Raji (cell line): ENCODE results near the gene RBM34.

ENCODE experiments used
- POLR2A ChIP-seq: IDR thresholded peaks from 2 replicates; pipeline ENCODE4 v1.6.1; 2011; ENCODE audit warnings: low read depth, low read length, control low read depth; ENCODE audit not compliant: insufficient read depth

RBM34 gene

GRCh38 chr1:235160383-235160956, 580 bp downstream of the RBM34 start:
- no peak for TF ChIP-seq POLR2A

GRCh38 chr1:235158680-235159079, 2.4 kb downstream of the RBM34 start:
- no peak for TF ChIP-seq POLR2A

GRCh38 chr1:235157150-235157549, 3.9 kb downstream of the RBM34 start:
- no peak for TF ChIP-seq POLR2A

GRCh38 chr1:235156740-235157139, 4.3 kb downstream of the RBM34 start:
- no peak for TF ChIP-seq POLR2A

- no peak for TF ChIP-seq POLR2A
Measured at GRCh38 chr1:235156265-235156664, 4.8 kb downstream of the RBM34 start.

GRCh38 chr1:235152235-235152634, 8.8 kb downstream of the RBM34 start:
- TF ChIP-seq POLR2A = no peak

- TF ChIP-seq POLR2A = no peak
Measured at GRCh38 chr1:235151033-235151432, 10.0 kb downstream of the RBM34 start.

- TF ChIP-seq POLR2A = no peak
Measured at GRCh38 chr1:235149824-235150223, 11.2 kb downstream of the RBM34 start.

- TF ChIP-seq POLR2A = no peak
Measured at GRCh38 chr1:235147269-235147668, 13.8 kb downstream of the RBM34 start.

GRCh38 chr1:235145639-235146038, 15.4 kb downstream of the RBM34 start:
- TF ChIP-seq POLR2A = no peak

- TF ChIP-seq POLR2A = no peak
Measured at GRCh38 chr1:235142991-235143390, 18.1 kb downstream of the RBM34 start.

- TF ChIP-seq POLR2A = no peak
Measured at GRCh38 chr1:235139315-235139714, 21.7 kb downstream of the RBM34 start.

GRCh38 chr1:235138821-235139220, 22.2 kb downstream of the RBM34 start:
- TF ChIP-seq POLR2A = no peak

GRCh38 chr1:235136111-235136510, 24.9 kb downstream of the RBM34 start:
- no peak for TF ChIP-seq POLR2A

- TF ChIP-seq POLR2A = no peak
Measured at GRCh38 chr1:235134171-235134570, 26.9 kb downstream of the RBM34 start.

GRCh38 chr1:235133086-235133485, 28.0 kb downstream of the RBM34 start:
- no peak for TF ChIP-seq POLR2A

- TF ChIP-seq POLR2A = no peak
Measured at GRCh38 chr1:235131961-235132360, 29.1 kb downstream of the RBM34 start.
